HEK293 (cell line): ENCODE measurements around the gene ARSJ.
"Not testable (repeated sequence)": the region's sequence is repeated elsewhere in the genome, so short reads cannot be mapped to it uniquely, and the experiment has no call there.

ENCODE experiments used
- CTCF ChIA-PET: fragments of 350-600 bp; formaldehyde crosslinking; extraction: SDS; loops from one replicate; lab custom pipeline; 2021; ENCODE audit warnings: antibody characterized with exemption; lab: Yijun Ruan, JAX
- POLR2A ChIA-PET: fragments of 300-600 bp; formaldehyde crosslinking; extraction: SDS; loops from one replicate; lab custom pipeline; 2020; ENCODE audit warnings: antibody characterized with exemption, inconsistent platforms; lab: Yijun Ruan, JAX
- H3K27ac ChIP-seq: fragments of 200-500 bp; sonication (Bioruptor generic); 2 replicates; pipeline ENCODE4 v1.5.1; 2014; ENCODE audit warnings: low read depth, low read length, control low read depth, inconsistent platforms; ENCODE audit errors: extremely low read depth
- H3K36me3 ChIP-seq, 2 experiments: fragments of 200-500 bp in 1 of 2; sonication (Bioruptor generic) in 1 of 2; 1 replicate in 1 of 2; 2 replicates in 1 of 2; pipeline ENCODE4 v1.5.1; 2014 to 2017; ENCODE audit warnings: inconsistent platforms in 2 of 2, low read length in 2 of 2; ENCODE audit not compliant: control insufficient read depth in 2 of 2, insufficient read depth in 1 of 2
- H3K4me1 ChIP-seq: fragments of 200-500 bp; sonication (Bioruptor generic); 2 replicates; pipeline ENCODE4 v1.5.1; 2014; ENCODE audit warnings: mild to moderate bottlenecking, low read length, inconsistent platforms; ENCODE audit not compliant: control insufficient read depth, insufficient read depth
- H3K4me3 ChIP-seq: 2 replicates; pipeline ENCODE4 v1.5.1; 2011; ENCODE audit warnings: low read depth, mild to moderate bottlenecking, control low read depth, low read length, moderate library complexity
- H3K9me3 ChIP-seq: fragments of 200-500 bp; sonication (Bioruptor generic); 2 replicates; pipeline ENCODE4 v1.5.1; 2014; ENCODE audit warnings: low read depth, low read length, inconsistent platforms; ENCODE audit not compliant: control insufficient read depth, insufficient read depth
- BCL11A ChIP-seq: fragments of 450-650 bp; formaldehyde crosslinking; IDR thresholded peaks from 2 replicates; pipeline ENCODE4 v1.5.1; 2016; ENCODE audit warnings: low read depth, missing biosample characterization, missing genetic modification characterization
- ZBTB1 ChIP-seq: fragments of 450-650 bp; formaldehyde crosslinking; IDR thresholded peaks from 2 replicates; pipeline ENCODE4 v1.5.1; 2016; ENCODE audit warnings: missing biosample characterization, missing genetic modification characterization
- ZNF10 ChIP-seq: fragments of 450-650 bp; formaldehyde crosslinking; IDR thresholded peaks from 2 replicates; pipeline ENCODE4 v1.5.1; 2017; ENCODE audit warnings: missing biosample characterization, missing genetic modification characterization
- ZNF132 ChIP-seq: fragments of 450-650 bp; formaldehyde crosslinking; IDR thresholded peaks from 2 replicates; pipeline ENCODE4 v1.5.1; 2017; ENCODE audit warnings: missing biosample characterization, missing genetic modification characterization, borderline replicate concordance
- ZNF146 ChIP-seq: fragments of 450-650 bp; formaldehyde crosslinking; IDR thresholded peaks from 2 replicates; pipeline ENCODE4 v1.5.1; 2016; ENCODE audit warnings: missing biosample characterization, missing genetic modification characterization
- ZNF24 ChIP-seq: fragments of 450-650 bp; formaldehyde crosslinking; IDR thresholded peaks from 2 replicates; pipeline ENCODE4 v1.5.1; 2016; ENCODE audit warnings: missing biosample characterization, missing genetic modification characterization
- ZNF341 ChIP-seq: fragments of 450-650 bp; formaldehyde crosslinking; IDR thresholded peaks from 2 replicates; pipeline ENCODE4; 2016; ENCODE audit warnings: low read depth, missing biosample characterization, missing genetic modification characterization
- ZNF366 ChIP-seq: fragments of 450-650 bp; formaldehyde crosslinking; conservative IDR thresholded peaks from 2 replicates; pipeline ENCODE4 v1.5.1; 2016; ENCODE audit warnings: missing biosample characterization, missing genetic modification characterization
- ZNF391 ChIP-seq: fragments of 450-650 bp; formaldehyde crosslinking; IDR thresholded peaks from 2 replicates; pipeline ENCODE4 v1.5.1; 2016; ENCODE audit warnings: low read depth, missing biosample characterization, missing genetic modification characterization, borderline replicate concordance
- ZNF394 ChIP-seq: fragments of 450-650 bp; formaldehyde crosslinking; IDR thresholded peaks from 2 replicates; pipeline ENCODE4 v1.5.1; 2016; ENCODE audit warnings: missing biosample characterization, missing genetic modification characterization, mild to moderate bottlenecking, moderate library complexity, borderline replicate concordance
- ZNF548 ChIP-seq: fragments of 450-650 bp; formaldehyde crosslinking; IDR thresholded peaks from 2 replicates; pipeline ENCODE4 v1.5.1; 2016; ENCODE audit warnings: missing biosample characterization, missing genetic modification characterization
- ZNF555 ChIP-seq: fragments of 450-650 bp; formaldehyde crosslinking; conservative IDR thresholded peaks from 2 replicates; pipeline ENCODE4 v1.5.1; 2017; ENCODE audit warnings: missing biosample characterization, mild to moderate bottlenecking, missing genetic modification characterization, inconsistent platforms
- ZNF76 ChIP-seq: fragments of 450-650 bp; formaldehyde crosslinking; IDR thresholded peaks from 2 replicates; pipeline ENCODE4; 2016; ENCODE audit warnings: low read depth, missing biosample characterization, missing genetic modification characterization, borderline replicate concordance
- ZNF830 ChIP-seq: fragments of 450-650 bp; IDR thresholded peaks from 2 replicates; pipeline ENCODE4 v1.5.0; 2018; ENCODE audit warnings: missing biosample characterization, missing genetic modification characterization, low read depth, mild to moderate bottlenecking, moderate library complexity
- ZNF843 ChIP-seq: fragments of 450-650 bp; formaldehyde crosslinking; IDR thresholded peaks from 2 replicates; pipeline ENCODE4 v1.5.1; 2016; ENCODE audit warnings: missing biosample characterization, missing genetic modification characterization
- TF ChIP-seq, protein P1 (sequence below): fragments of 450-650 bp; formaldehyde crosslinking; IDR thresholded peaks from 2 replicates; pipeline ENCODE4 v1.5.1; 2017; ENCODE audit warnings: missing biosample characterization, missing genetic modification characterization
- TF ChIP-seq, protein P2 (sequence below): fragments of 450-650 bp; formaldehyde crosslinking; IDR thresholded peaks from 2 replicates; pipeline ENCODE4 v1.5.1; 2016; ENCODE audit warnings: missing biosample characterization, missing genetic modification characterization
- TF ChIP-seq, protein P3 (sequence below): fragments of 450-650 bp; formaldehyde crosslinking; IDR thresholded peaks from 2 replicates; pipeline ENCODE4 v1.5.1; 2016; ENCODE audit warnings: missing biosample characterization, missing genetic modification characterization, borderline replicate concordance
- TF ChIP-seq, protein P4 (sequence below): fragments of 450-650 bp; formaldehyde crosslinking; IDR thresholded peaks from 2 replicates; pipeline ENCODE4 v1.5.1; 2016; ENCODE audit warnings: missing biosample characterization, missing genetic modification characterization, low read depth

Gene ARSJ

DNA sequence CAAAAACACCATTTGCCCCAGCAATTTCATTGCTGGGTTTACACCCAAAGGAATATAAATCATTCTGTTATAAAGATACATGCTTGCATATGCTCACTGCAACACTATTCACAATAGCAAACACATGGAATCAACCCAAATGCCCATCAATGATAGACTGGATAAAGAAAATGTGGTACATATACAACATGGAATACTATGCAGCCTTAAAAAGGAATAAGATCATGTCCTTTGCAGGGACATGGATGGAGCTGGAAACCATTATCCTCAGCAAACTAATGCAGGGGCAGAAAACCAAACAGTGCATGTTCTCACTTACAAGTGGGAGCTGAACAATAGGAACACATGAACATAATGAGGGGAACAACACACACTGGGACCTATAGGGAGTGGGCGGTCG is 39.3 kb downstream of the ARSJ start:
- H3K4me3 ChIP-seq, POLR2A ChIA-PET, H3K27ac ChIP-seq, H3K9me3 ChIP-seq, H3K36me3 ChIP-seq, CTCF ChIA-PET, H3K4me1 ChIP-seq: not testable (repeated sequence)
- TF ChIP-seq ZNF146 (tag by site-specific recombination) = peak; percentile 77

DNA sequence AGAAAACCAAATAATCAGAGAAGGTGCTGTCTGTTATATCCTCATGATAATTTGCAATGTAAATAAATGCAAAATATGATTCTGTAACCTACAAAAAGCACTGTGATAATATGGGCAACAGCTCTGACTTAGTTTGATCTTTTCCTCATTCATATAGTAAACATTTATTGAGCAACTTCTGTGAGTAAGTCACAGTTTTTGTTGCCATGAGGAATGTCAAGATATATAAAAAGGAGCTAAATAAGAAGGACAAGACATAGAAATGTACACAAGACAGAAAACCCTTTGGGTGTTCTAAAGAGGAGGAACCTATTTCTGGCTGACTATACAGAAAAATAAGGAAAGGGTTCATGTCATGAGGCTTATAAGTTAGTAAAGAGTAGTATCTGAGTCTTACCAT is 44.3 kb downstream of the ARSJ start:
- Histone ChIP-seq H3K4me3 (no peak overlapping the region), H3K27ac (no peak overlapping the region), H3K4me1 (no peaks in the 10 kb centered on the region), H3K36me3 (no peaks in the 10 kb centered on the region), H3K9me3 (no peaks in the 10 kb centered on the region)
- ChIA-PET POLR2A (no interaction called here), CTCF (interaction anchor here (0.5 kb wide), 1 partner anchor 450 kb away, joined by 4 read pairs; no protein-coding TSS in a partner anchor)
- TF ChIP-seq ZNF366 (tag by site-specific recombination) = no peak
- TF ChIP-seq, protein P1, sequence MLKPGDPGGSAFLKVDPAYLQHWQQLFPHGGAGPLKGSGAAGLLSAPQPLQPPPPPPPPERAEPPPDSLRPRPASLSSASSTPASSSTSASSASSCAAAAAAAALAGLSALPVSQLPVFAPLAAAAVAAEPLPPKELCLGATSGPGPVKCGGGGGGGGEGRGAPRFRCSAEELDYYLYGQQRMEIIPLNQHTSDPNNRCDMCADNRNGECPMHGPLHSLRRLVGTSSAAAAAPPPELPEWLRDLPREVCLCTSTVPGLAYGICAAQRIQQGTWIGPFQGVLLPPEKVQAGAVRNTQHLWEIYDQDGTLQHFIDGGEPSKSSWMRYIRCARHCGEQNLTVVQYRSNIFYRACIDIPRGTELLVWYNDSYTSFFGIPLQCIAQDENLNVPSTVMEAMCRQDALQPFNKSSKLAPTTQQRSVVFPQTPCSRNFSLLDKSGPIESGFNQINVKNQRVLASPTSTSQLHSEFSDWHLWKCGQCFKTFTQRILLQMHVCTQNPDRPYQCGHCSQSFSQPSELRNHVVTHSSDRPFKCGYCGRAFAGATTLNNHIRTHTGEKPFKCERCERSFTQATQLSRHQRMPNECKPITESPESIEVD (tag by site-specific recombination) = no peak
- no peak for TF ChIP-seq ZNF555 (tag by site-specific recombination)
- TF ChIP-seq, protein P2, sequence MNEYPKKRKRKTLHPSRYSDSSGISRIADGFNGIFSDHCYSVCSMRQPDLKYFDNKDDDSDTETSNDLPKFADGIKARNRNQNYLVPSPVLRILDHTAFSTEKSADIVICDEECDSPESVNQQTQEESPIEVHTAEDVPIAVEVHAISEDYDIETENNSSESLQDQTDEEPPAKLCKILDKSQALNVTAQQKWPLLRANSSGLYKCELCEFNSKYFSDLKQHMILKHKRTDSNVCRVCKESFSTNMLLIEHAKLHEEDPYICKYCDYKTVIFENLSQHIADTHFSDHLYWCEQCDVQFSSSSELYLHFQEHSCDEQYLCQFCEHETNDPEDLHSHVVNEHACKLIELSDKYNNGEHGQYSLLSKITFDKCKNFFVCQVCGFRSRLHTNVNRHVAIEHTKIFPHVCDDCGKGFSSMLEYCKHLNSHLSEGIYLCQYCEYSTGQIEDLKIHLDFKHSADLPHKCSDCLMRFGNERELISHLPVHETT (tag by site-specific recombination) = no peak
- no peak for TF ChIP-seq ZNF24 (tag by site-specific recombination)
- no peak for TF ChIP-seq ZNF394 (tag by site-specific recombination)
- no peak for TF ChIP-seq BCL11A (tag by site-specific recombination)
- no peak for TF ChIP-seq ZNF132 (tag by site-specific recombination)
- TF ChIP-seq, protein P3, sequence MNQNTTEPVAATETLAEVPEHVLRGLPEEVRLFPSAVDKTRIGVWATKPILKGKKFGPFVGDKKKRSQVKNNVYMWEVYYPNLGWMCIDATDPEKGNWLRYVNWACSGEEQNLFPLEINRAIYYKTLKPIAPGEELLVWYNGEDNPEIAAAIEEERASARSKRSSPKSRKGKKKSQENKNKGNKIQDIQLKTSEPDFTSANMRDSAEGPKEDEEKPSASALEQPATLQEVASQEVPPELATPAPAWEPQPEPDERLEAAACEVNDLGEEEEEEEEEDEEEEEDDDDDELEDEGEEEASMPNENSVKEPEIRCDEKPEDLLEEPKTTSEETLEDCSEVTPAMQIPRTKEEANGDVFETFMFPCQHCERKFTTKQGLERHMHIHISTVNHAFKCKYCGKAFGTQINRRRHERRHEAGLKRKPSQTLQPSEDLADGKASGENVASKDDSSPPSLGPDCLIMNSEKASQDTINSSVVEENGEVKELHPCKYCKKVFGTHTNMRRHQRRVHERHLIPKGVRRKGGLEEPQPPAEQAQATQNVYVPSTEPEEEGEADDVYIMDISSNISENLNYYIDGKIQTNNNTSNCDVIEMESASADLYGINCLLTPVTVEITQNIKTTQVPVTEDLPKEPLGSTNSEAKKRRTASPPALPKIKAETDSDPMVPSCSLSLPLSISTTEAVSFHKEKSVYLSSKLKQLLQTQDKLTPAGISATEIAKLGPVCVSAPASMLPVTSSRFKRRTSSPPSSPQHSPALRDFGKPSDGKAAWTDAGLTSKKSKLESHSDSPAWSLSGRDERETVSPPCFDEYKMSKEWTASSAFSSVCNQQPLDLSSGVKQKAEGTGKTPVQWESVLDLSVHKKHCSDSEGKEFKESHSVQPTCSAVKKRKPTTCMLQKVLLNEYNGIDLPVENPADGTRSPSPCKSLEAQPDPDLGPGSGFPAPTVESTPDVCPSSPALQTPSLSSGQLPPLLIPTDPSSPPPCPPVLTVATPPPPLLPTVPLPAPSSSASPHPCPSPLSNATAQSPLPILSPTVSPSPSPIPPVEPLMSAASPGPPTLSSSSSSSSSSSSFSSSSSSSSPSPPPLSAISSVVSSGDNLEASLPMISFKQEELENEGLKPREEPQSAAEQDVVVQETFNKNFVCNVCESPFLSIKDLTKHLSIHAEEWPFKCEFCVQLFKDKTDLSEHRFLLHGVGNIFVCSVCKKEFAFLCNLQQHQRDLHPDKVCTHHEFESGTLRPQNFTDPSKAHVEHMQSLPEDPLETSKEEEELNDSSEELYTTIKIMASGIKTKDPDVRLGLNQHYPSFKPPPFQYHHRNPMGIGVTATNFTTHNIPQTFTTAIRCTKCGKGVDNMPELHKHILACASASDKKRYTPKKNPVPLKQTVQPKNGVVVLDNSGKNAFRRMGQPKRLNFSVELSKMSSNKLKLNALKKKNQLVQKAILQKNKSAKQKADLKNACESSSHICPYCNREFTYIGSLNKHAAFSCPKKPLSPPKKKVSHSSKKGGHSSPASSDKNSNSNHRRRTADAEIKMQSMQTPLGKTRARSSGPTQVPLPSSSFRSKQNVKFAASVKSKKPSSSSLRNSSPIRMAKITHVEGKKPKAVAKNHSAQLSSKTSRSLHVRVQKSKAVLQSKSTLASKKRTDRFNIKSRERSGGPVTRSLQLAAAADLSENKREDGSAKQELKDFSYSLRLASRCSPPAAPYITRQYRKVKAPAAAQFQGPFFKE (tag by site-specific recombination) = no peak
- no peak for TF ChIP-seq ZNF830 (tag by site-specific recombination)
- TF ChIP-seq ZNF548 (tag by site-specific recombination) = no peak
- TF ChIP-seq ZNF391 (tag by site-specific recombination) = no peak
- TF ChIP-seq, protein P4, sequence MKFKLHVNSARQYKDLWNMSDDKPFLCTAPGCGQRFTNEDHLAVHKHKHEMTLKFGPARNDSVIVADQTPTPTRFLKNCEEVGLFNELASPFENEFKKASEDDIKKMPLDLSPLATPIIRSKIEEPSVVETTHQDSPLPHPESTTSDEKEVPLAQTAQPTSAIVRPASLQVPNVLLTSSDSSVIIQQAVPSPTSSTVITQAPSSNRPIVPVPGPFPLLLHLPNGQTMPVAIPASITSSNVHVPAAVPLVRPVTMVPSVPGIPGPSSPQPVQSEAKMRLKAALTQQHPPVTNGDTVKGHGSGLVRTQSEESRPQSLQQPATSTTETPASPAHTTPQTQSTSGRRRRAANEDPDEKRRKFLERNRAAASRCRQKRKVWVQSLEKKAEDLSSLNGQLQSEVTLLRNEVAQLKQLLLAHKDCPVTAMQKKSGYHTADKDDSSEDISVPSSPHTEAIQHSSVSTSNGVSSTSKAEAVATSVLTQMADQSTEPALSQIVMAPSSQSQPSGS (tag by site-specific recombination) = no peak
- no peak for TF ChIP-seq ZNF76 (tag by site-specific recombination)
- TF ChIP-seq ZNF843 (tag by site-specific recombination) = no peak
- TF ChIP-seq ZBTB1 = no peak
- TF ChIP-seq ZNF341 = no peak
- no peak for TF ChIP-seq ZNF10 (tag by site-specific recombination)

DNA sequence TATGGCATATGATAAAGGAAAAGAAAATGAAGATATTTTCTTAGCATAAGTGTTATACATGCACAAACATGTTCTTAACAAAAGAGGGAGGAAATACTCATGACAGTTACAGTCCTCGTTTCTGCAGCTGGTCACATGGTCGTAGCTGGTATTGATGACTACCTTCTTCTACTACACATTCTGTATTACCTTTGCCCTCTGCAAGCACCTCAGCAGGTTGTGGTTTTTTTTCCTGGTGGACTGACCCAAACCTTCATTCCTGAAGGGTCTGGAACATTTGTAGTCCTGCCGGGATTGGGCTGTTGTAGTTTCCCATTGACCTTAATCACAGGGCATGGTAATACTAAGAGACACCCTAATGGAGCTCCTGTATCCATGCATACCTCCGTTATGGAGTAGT is 54.7 kb downstream of the ARSJ start:
- H3K4me3 ChIP-seq, POLR2A ChIA-PET, H3K9me3 ChIP-seq, H3K36me3 ChIP-seq, H3K4me1 ChIP-seq, H3K27ac ChIP-seq: not testable (repeated sequence)
- CTCF ChIA-PET = interaction anchor here (0.6 kb wide), 1 partner anchor 147 kb away, joined by 3 read pairs; no protein-coding TSS in a partner anchor
